ENCODE results near the gene NOTCH2NLA.
"Not testable (repeated sequence)": the region's sequence is repeated elsewhere in the genome, so short reads cannot be mapped to it uniquely, and the experiment has no call there.

The NOTCH2NLA gene

DNA sequence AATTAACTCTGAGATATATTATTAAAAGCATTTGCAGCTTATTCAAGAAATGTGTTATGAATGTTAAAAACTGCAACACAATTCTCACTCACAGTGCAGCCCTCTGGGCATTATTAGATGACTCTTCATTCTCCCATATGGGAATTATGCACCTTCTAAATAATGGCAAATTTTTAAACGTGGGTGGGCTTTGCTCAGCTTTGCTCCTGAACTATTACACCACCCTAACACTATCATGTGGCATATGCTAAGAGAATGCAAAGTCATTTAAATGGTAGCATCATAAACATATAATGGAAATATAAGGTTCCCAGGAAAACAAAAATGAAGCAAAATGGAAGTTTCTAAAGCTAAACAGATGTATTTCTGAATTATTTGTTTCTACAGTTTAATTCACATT, 61.5 kb downstream of the NOTCH2NLA start:
- not testable (repeated sequence) for FAIRE-seq

DNA sequence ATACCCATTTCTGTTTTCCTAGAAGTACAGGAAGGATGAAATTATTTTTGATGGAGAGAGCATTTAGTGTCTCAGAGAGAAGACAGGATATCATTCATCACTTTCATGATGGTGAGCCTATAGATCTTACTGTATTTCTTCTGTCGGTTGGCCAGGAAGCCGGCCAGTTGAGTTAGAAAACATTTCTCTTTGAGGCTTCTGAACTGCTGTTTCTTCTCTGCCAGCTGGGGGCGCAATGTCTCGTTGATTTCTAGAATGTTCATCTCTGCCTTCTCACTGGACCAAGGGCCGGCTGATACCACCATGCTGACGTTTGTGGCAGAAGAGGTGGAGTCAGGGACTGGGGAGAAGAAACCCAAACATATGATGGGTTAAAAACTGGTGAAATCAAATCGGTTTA, 84.4 kb downstream of the NOTCH2NLA start, which contains the start of gene NBPF10:
TSS of gene NBPF10 (minus strand) at position 340 of the 400 bp plus-strand sequence. CDS start at position 305, 35 bp downstream.
- not testable (repeated sequence) for FAIRE-seq
